ENCODE results near the gene YARS2. TPM values are rescaled to one million over a fixed set of nuclear protein-coding genes. Genes with fewer than 3 reads are reported as not detected.

The YARS2 gene
- total and polyA plus RNA-seq, 8 donors = 0.58 to 22.6 (median 12.1) TPM

DNA sequence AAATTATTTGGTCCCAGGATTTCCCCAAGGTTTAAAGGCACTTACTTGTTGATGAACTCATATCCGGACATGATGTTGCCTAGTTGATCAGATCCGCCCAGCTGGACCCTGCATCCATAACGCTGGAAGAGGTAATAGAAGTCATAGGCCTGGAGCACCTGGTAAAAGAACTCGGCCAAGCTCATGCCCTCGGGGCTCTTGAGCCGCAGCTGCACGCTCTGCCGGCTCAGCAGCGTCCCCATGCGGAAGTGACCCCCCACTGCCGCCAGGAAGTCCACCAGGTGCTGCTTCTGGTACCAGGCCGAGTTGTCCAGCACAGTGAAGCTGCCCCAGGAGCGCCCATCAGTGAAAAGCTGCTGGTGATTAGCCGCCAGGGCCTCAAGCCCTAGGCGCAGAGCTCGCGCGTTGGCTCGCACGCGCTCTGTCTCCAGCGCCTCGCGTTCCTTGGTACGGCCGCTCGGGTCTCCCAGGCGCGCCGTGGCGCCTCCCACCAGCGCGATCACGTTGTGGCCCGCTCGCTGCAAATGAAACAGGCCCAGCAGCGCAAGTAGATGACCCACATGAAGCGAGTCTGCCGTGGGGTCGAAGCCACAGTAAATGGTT lies 545 bp downstream of the YARS2 start:
- TF ChIP-seq, protein P1, sequence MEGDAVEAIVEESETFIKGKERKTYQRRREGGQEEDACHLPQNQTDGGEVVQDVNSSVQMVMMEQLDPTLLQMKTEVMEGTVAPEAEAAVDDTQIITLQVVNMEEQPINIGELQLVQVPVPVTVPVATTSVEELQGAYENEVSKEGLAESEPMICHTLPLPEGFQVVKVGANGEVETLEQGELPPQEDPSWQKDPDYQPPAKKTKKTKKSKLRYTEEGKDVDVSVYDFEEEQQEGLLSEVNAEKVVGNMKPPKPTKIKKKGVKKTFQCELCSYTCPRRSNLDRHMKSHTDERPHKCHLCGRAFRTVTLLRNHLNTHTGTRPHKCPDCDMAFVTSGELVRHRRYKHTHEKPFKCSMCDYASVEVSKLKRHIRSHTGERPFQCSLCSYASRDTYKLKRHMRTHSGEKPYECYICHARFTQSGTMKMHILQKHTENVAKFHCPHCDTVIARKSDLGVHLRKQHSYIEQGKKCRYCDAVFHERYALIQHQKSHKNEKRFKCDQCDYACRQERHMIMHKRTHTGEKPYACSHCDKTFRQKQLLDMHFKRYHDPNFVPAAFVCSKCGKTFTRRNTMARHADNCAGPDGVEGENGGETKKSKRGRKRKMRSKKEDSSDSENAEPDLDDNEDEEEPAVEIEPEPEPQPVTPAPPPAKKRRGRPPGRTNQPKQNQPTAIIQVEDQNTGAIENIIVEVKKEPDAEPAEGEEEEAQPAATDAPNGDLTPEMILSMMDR (IDR thresholded peaks at IDR 0.05) = peak in 5 of 7 experiments; percentile 39 to 66 (median 46)
- TF ChIP-seq POLR2A (IDR thresholded peaks at IDR 0.05) (no peak), POLR2AphosphoS5 (IDR thresholded peaks at IDR 0.05) (peak in 1 of 3 donors; percentile 34), EP300 (IDR thresholded peaks at IDR 0.05) (no peak)
- Histone ChIP-seq H3K27me3 (no peaks in the 10 kb centered on the region), H3K36me3 (peaks cover 22 to 38% (median 34%) of the 10 kb centered on the region in 4 donors), H3K9me3 (no peaks in the 10 kb centered on the region), H3K27ac (peak overlapping the region; percentile 45 to 94 (median 87)), H3K4me3 (peak overlapping the region; percentile 79 to 98 (median 90)), H3K4me1 (peaks cover 11 to 28% (median 20%) of the 10 kb centered on the region in 4 donors)
- peak; percentile 72 to 91 for DNase-seq
- WGBS, 5 donors = 0 to 1% (median 0%) methylated on average over 18 to 40 of the region's 40 CpGs
- intact Hi-C loops (cut with DNase I; ENCODE audit: low total_unique reads) = loop anchor here (5.0 to 10.0 kb wide), 2 partner anchors 170 to 1262 kb away; no protein-coding TSS in a partner anchor

DNA sequence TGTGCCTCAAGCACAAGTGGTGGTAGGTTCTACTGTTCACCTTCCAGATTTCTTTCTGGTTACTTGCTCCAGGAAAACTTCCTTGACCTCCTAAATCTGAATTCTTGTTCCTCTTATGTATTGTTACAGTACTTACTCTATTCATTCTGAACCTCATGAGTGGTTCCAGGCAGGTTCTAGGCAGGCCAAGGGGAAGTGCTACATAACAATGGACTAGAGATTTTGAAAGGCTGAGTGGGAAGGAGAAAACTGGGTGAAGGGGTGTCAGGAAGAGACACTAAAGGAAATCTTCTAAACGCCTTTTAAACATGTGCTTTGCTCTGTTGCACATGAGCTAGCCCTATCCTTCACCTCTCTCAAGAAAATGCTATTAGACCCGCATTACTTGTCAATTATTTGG lies 1.6 kb downstream of the YARS2 start:
- Histone ChIP-seq H3K4me1 (peaks cover 11 to 28% (median 20%) of the 10 kb centered on the region in 4 donors), H3K9me3 (no peaks in the 10 kb centered on the region), H3K27ac (peak overlapping the region in 4 of 5 donors; percentile 85 to 94 (median 90)), H3K4me3 (peak overlapping the region; percentile 79 to 98 (median 90)), H3K36me3 (peaks cover 32 to 49% (median 44%) of the 10 kb centered on the region in 4 donors), H3K27me3 (no peaks in the 10 kb centered on the region)
- DNase-seq = peak in 1 of 2 donors; percentile 7
- WGBS, 5 donors = 18 to 35% (median 25%) methylated on average over 2 of the region's 2 CpGs
- TF ChIP-seq POLR2AphosphoS5 (IDR thresholded peaks at IDR 0.05) (no peak), POLR2A (IDR thresholded peaks at IDR 0.05) (no peak), EP300 (IDR thresholded peaks at IDR 0.05) (no peak)
- TF ChIP-seq, protein P1 (IDR thresholded peaks at IDR 0.05) = no peak
- intact Hi-C loops (cut with DNase I; ENCODE audit: low total_unique reads) = loop anchor here (10.0 kb wide), 1 partner anchor 171 kb away; no protein-coding TSS in a partner anchor

- Histone ChIP-seq H3K4me1 (peaks cover 11 to 28% (median 20%) of the 10 kb centered on the region in 4 donors), H3K9me3 (no peaks in the 10 kb centered on the region), H3K27ac (peak overlapping the region in 1 of 5 donors; percentile 87), H3K27me3 (no peaks in the 10 kb centered on the region), H3K36me3 (peaks cover 32 to 54% (median 49%) of the 10 kb centered on the region in 4 donors), H3K4me3 (peak overlapping the region in 2 of 4 donors; percentile 79 to 98)
- TF ChIP-seq POLR2AphosphoS5 (IDR thresholded peaks at IDR 0.05) (no peak), POLR2A (IDR thresholded peaks at IDR 0.05) (no peak), EP300 (IDR thresholded peaks at IDR 0.05) (no peak)
- TF ChIP-seq, protein P1 (IDR thresholded peaks at IDR 0.05) = no peak
- no peak for DNase-seq
- intact Hi-C loops (cut with DNase I; ENCODE audit: low total_unique reads) = loop anchor here (10.0 kb wide), 1 partner anchor 171 kb away; no protein-coding TSS in a partner anchor
- 26 to 47% (median 36%) methylated on average over 4 of the region's 4 CpGs for WGBS, 5 donors
Observed at GRCh38 chr12:32753605-32754004, 2.1 kb downstream of the YARS2 start.

GRCh38 chr12:32743264-32743663 lies 12.4 kb downstream of the YARS2 start:
- Histone ChIP-seq H3K9me3 (no peaks in the 10 kb centered on the region), H3K4me3 (no peak overlapping the region), H3K27ac (no peak overlapping the region), H3K27me3 (no peaks in the 10 kb centered on the region), H3K4me1 (no peaks in the 10 kb centered on the region), H3K36me3 (peaks cover 41 to 100% (median 99%) of the 10 kb centered on the region in 4 donors)
- WGBS, 5 donors = 86 to 97% (median 92%) methylated on average over 2 of the region's 2 CpGs
- intact Hi-C loops (cut with DNase I; ENCODE audit: low total_unique reads) = no loop called here
- DNase-seq = no peak
- TF ChIP-seq, protein P1 (IDR thresholded peaks at IDR 0.05) = no peak
- TF ChIP-seq POLR2AphosphoS5 (IDR thresholded peaks at IDR 0.05) (no peak), EP300 (IDR thresholded peaks at IDR 0.05) (no peak), POLR2A (IDR thresholded peaks at IDR 0.05) (no peak)
